GM23338 (cell line): ENCODE results near the gene DGAT2. TPM values are rescaled to one million over a fixed set of nuclear protein-coding genes. Genes with fewer than 3 reads are reported as not detected.

Experiments used
- ATAC-seq: fragments of 200-7000 bp; cut with Tn5 transposase; 3 replicates; pipeline ENCODE4 v1.9.1; 2020
- DNase-seq: peaks from one replicate; pipeline ENCODE4 v3.0.0-alpha.2; 2015; ENCODE audit warnings: low spot score
- H2AFZ ChIP-seq: fragments of 200-600 bp; sonication (generic); 2 replicates; pipeline ENCODE4 v1.8.0; 2016; ENCODE audit warnings: antibody characterized with exemption, mild to moderate bottlenecking, moderate library complexity
- H3F3A ChIP-seq: fragments of 200-600 bp; sonication (generic); replicated peaks from 2 replicates; pipeline ENCODE4 v1.8.0; 2017; ENCODE audit warnings: antibody characterized with exemption, mixed run types, low read depth
- H3K27ac ChIP-seq: fragments of 200-600 bp; sonication (generic); 2 replicates; pipeline ENCODE4 v1.6.1; 2016; ENCODE audit warnings: low read depth
- H3K27me3 ChIP-seq: fragments of 200-600 bp; sonication (generic); 2 replicates; pipeline ENCODE4 v1.8.0; 2016; ENCODE audit warnings: mild to moderate bottlenecking, mixed run types, moderate library complexity; ENCODE audit not compliant: insufficient read depth
- H3K36me3 ChIP-seq: fragments of 200-600 bp; sonication (generic); 2 replicates; pipeline ENCODE4 v1.8.0; 2016; ENCODE audit warnings: mild to moderate bottlenecking; ENCODE audit not compliant: insufficient read depth
- H3K4me1 ChIP-seq: fragments of 200-600 bp; sonication (generic); 2 replicates; pipeline ENCODE4 v1.8.0; 2016; ENCODE audit warnings: mild to moderate bottlenecking, moderate library complexity; ENCODE audit not compliant: insufficient read depth
- H3K4me2 ChIP-seq: fragments of 200-600 bp; sonication (generic); 2 replicates; pipeline ENCODE4 v1.7.1; 2017; ENCODE audit warnings: mixed run types
- H3K4me3 ChIP-seq: fragments of 200-600 bp; sonication (generic); 2 replicates; pipeline ENCODE4 v1.6.1; 2016; ENCODE audit warnings: mixed run types
- H3K79me2 ChIP-seq: fragments of 200-600 bp; sonication (generic); replicated peaks from 2 replicates; pipeline ENCODE4 v1.8.0; 2017; ENCODE audit warnings: mild to moderate bottlenecking; ENCODE audit not compliant: insufficient read depth
- H3K9me2 ChIP-seq: fragments of 200-600 bp; sonication (generic); 2 replicates; pipeline ENCODE4 v1.8.0; 2017; ENCODE audit not compliant: insufficient read depth
- H4K20me1 ChIP-seq: fragments of 200-600 bp; sonication (generic); replicated peaks from 2 replicates; pipeline ENCODE4 v1.8.0; 2017; ENCODE audit warnings: mild to moderate bottlenecking; ENCODE audit not compliant: insufficient read depth
- H3K27ac Mint-ChIP-seq: 2 replicates; pipeline ENCODE4 v1.8.0; 2020; ENCODE audit warnings: inconsistent platforms, mild to moderate bottlenecking, moderate library complexity, mixed read lengths
- H3K27me3 Mint-ChIP-seq: 3 replicates; pipeline ENCODE4 v1.8.0; 2022; ENCODE audit warnings: low read depth, mild to moderate bottlenecking, moderate library complexity, mixed read lengths, inconsistent platforms; ENCODE audit not compliant: insufficient read depth, poor library complexity
- H3K36me3 Mint-ChIP-seq: 3 replicates; pipeline ENCODE4 v1.8.0; 2021; ENCODE audit warnings: low read depth, mild to moderate bottlenecking, inconsistent platforms, moderate library complexity, mixed read lengths
- H3K4me1 Mint-ChIP-seq: 3 replicates; pipeline ENCODE4 v1.8.0; 2020; ENCODE audit warnings: mild to moderate bottlenecking, inconsistent platforms, mixed read lengths
- H3K4me3 Mint-ChIP-seq: 3 replicates; pipeline ENCODE4 v1.8.0; 2021; ENCODE audit warnings: moderate library complexity, mild to moderate bottlenecking, inconsistent platforms, mixed read lengths
- H3K9me3 Mint-ChIP-seq: 3 replicates; pipeline ENCODE4 v1.8.0; 2020; ENCODE audit warnings: moderate library complexity, mild to moderate bottlenecking, inconsistent platforms, mixed read lengths
- CREB1 ChIP-seq: fragments of 250-450 bp; sonication (Bioruptor Pico); IDR thresholded peaks from 2 replicates; pipeline ENCODE4 v1.5.0; 2020; ENCODE audit warnings: low read depth, mild to moderate bottlenecking, moderate library complexity
- CTCF ChIP-seq, 2 experiments: fragments of 200-600 bp in 1 of 2; sonication (generic) in 1 of 2; conservative IDR thresholded peaks; 2 replicates each; pipeline versions ENCODE4 v1.5.1 to v1.6.1; 2016 to 2017; ENCODE audit warnings: antibody characterized with exemption in 2 of 2, low read depth in 2 of 2, mild to moderate bottlenecking in 2 of 2, moderate library complexity in 1 of 2
- EZH2 ChIP-seq: fragments of 200-600 bp; sonication (generic); IDR thresholded peaks from one replicate; pipeline ENCODE4 v1.8.0; 2017; ENCODE audit warnings: antibody characterized with exemption, mild to moderate bottlenecking, low read depth; ENCODE audit not compliant: unreplicated experiment
- EZH2phosphoT487 ChIP-seq: fragments of 200-600 bp; sonication (generic); IDR thresholded peaks from one replicate; pipeline ENCODE4 v1.8.1; 2018; ENCODE audit warnings: antibody characterized with exemption; ENCODE audit not compliant: unreplicated experiment
- JUNB ChIP-seq: IDR thresholded peaks from one replicate; pipeline ENCODE4 v1.6.1; 2016; ENCODE audit warnings: antibody characterized with exemption; ENCODE audit not compliant: unreplicated experiment
- NANOG ChIP-seq: IDR thresholded peaks from 2 replicates; pipeline ENCODE4 v1.6.1; 2016; ENCODE audit warnings: antibody characterized with exemption, borderline replicate concordance
- POLR2AphosphoS5 ChIP-seq: IDR thresholded peaks from 2 replicates; pipeline ENCODE4 v1.6.1; 2016; ENCODE audit warnings: antibody characterized with exemption, low read depth
- REST ChIP-seq: IDR thresholded peaks from one replicate; pipeline ENCODE4 v1.6.1; 2018; ENCODE audit warnings: antibody characterized with exemption; ENCODE audit not compliant: unreplicated experiment
- STAT1 ChIP-seq: IDR thresholded peaks from one replicate; pipeline ENCODE4 v1.6.1; 2016; ENCODE audit warnings: antibody characterized with exemption; ENCODE audit not compliant: unreplicated experiment
- ZNF114 ChIP-seq: fragments of 250-450 bp; sonication (Bioruptor Pico); IDR thresholded peaks from 2 replicates; pipeline ENCODE4 v1.5.0; 2020; ENCODE audit warnings: mild to moderate bottlenecking, moderate library complexity
- ZNF331 ChIP-seq: fragments of 250-450 bp; sonication (Bioruptor Pico); IDR thresholded peaks from 2 replicates; pipeline ENCODE4 v1.5.0; 2020; ENCODE audit warnings: low read depth, mild to moderate bottlenecking, moderate library complexity
- ZNF462 ChIP-seq: fragments of 250-450 bp; sonication (Bioruptor Pico); IDR thresholded peaks from 2 replicates; pipeline ENCODE4 v1.5.0; 2020; ENCODE audit warnings: mild to moderate bottlenecking, moderate library complexity
- polyA plus RNA-seq: library from polyadenylated mRNA; unstranded; fragments of >200 nt; fragmentation: Nextera tagmentation; extraction: Ambion mirVana; gene quantifications from 2 replicates; pipeline ENCODE4 v1.2.1, GENCODE V29; 2016
- total RNA-seq: library from RNA; depleted of rRNA; stranded (reverse); fragments of >200 nt; shearing (Covaris generic); gene quantifications from 2 replicates; pipeline ENCODE4 v1.2.3, GENCODE V29; 2014

The DGAT2 gene
- total and polyA plus RNA-seq, 2 experiments from 2014 or later, result 1.9 to 2.6 TPM

- no peaks in the 10 kb centered on the region for H3K36me3 Mint-ChIP-seq
- no peaks in the 10 kb centered on the region for H3K79me2 ChIP-seq
- H3K4me3 ChIP-seq, result no peak overlapping the region
- H3K4me3 Mint-ChIP-seq, result no peak overlapping the region
- H2AFZ ChIP-seq, result no peak overlapping the region
- ATAC-seq (no peak), DNase-seq (no peak)
- H3K27me3 Mint-ChIP-seq, result peaks cover 2% of the 10 kb centered on the region
- H3K4me1 ChIP-seq, result peaks cover 7% of the 10 kb centered on the region; the same call in 1 of the 2 replicates
- no peak overlapping the region for H3K27ac Mint-ChIP-seq
- no peaks in the 10 kb centered on the region for H3K9me3 Mint-ChIP-seq
- no peak overlapping the region for H3K4me2 ChIP-seq
- H4K20me1 ChIP-seq, result no peaks in the 10 kb centered on the region
- peaks cover 16% of the 10 kb centered on the region for H3K4me1 Mint-ChIP-seq
- no peaks in the 10 kb centered on the region for H3K36me3 ChIP-seq
- H3K9me2 ChIP-seq, result no peaks in the 10 kb centered on the region
- TF ChIP-seq ZNF114 (CRISPR knock-in tag) (no peak), CREB1 (no peak)
- H3K27ac ChIP-seq, result no peak overlapping the region
- no peaks in the 10 kb centered on the region for H3F3A ChIP-seq
- H3K27me3 ChIP-seq, result no peaks in the 10 kb centered on the region
Measured at GRCh38 chr11:75809111-75809510, 40.5 kb downstream of the DGAT2 start.

GRCh38 chr11:75809991-75810390 lies 41.4 kb downstream of the DGAT2 start:
- Histone ChIP-seq H3K4me2 (no peak overlapping the region), H3K27ac (no peak overlapping the region), H3K79me2 (no peaks in the 10 kb centered on the region), H3K9me2 (no peaks in the 10 kb centered on the region), H3K36me3 (no peaks in the 10 kb centered on the region), H3F3A (no peaks in the 10 kb centered on the region), H4K20me1 (no peaks in the 10 kb centered on the region), H3K27me3 (no peaks in the 10 kb centered on the region), H2AFZ (no peak overlapping the region), H3K4me3 (no peak overlapping the region), H3K4me1 (peaks cover 7% of the 10 kb centered on the region; the same call in 1 of the 2 replicates)
- ATAC-seq, result no peak
- Mint-ChIP-seq H3K9me3 (no peaks in the 10 kb centered on the region), H3K4me3 (no peak overlapping the region), H3K36me3 (no peaks in the 10 kb centered on the region), H3K4me1 (peaks cover 16% of the 10 kb centered on the region), H3K27me3 (peaks cover 2% of the 10 kb centered on the region), H3K27ac (no peak overlapping the region)
- no peak for DNase-seq
- no peak for TF ChIP-seq ZNF331 (CRISPR knock-in tag)
- no peak for TF ChIP-seq CREB1
- TF ChIP-seq EZH2, result no peak
- no peak for TF ChIP-seq NANOG
- TF ChIP-seq ZNF114 (CRISPR knock-in tag), result no peak
- no peak for TF ChIP-seq JUNB
- TF ChIP-seq ZNF462 (CRISPR knock-in tag), result no peak
- no peak for TF ChIP-seq CTCF (conservative IDR thresholded peaks at IDR 0.05; ENCODE audit: low read depth in 2 of 2)
- TF ChIP-seq STAT1, result no peak
- TF ChIP-seq EZH2phosphoT487, result no peak
- TF ChIP-seq POLR2AphosphoS5, result no peak
- TF ChIP-seq REST, result no peak
